ENCODE data around the gene ITPKC.
"Not testable (repeated sequence)": the region's sequence is repeated elsewhere in the genome, so short reads cannot be mapped to it uniquely, and the experiment has no call there.

DNA sequence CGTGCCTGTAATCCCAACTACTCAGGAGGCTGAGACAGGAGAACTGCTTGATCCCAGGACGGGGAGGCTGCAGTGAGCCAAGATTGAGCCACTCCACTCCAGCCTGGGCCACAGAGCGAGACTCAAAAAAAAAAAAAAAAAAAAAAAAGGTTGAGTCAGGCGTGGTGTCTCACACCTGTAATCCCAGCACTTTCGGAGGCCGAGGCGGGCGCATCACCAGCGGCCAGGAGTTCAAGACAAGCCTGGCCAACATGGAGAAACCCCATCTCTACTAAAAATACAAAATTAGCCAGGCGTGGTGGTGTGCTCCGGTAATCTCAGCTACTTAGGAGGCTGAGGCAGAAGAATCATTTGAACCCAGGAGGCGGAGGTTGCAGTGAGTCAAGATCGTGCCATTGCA, 49.5 kb downstream of the ITPKC start:
- TF ChIP-seq CTCF (IDR thresholded peaks at IDR 0.05; ENCODE audit: low read depth, low read length); POLR2A (IDR thresholded peaks at IDR 0.05; ENCODE audit: extremely low read depth, insufficient read length): not testable (repeated sequence)
